GM23248 (cell line): Measurements from ENCODE around the gene HIF3A. TPM values are rescaled to one million over a fixed set of nuclear protein-coding genes. Genes with fewer than 3 reads are reported as not detected.
A peak's percentile ranks its signal among the peaks of the same experiment; 100 is the strongest.

ENCODE experiments used
- DNase-seq: peaks from one replicate; pipeline ENCODE4 v3.0.0-alpha.2; 2015
- H2AFZ ChIP-seq: fragments of 200-600 bp; sonication (generic); 2 replicates; pipeline ENCODE4 v1.6.1; 2016; ENCODE audit warnings: antibody characterized with exemption
- H3F3A ChIP-seq: fragments of 200-600 bp; sonication (generic); 2 replicates; pipeline ENCODE4 v1.6.1; 2016; ENCODE audit warnings: mild to moderate bottlenecking, antibody characterized with exemption, mixed run types; ENCODE audit not compliant: insufficient read depth
- H3K27ac ChIP-seq: fragments of 200-600 bp; sonication (generic); 2 replicates; pipeline ENCODE4 v1.5.1; 2016; ENCODE audit warnings: mild to moderate bottlenecking
- H3K27me3 ChIP-seq: fragments of 200-600 bp; sonication (generic); replicated peaks from 2 replicates; pipeline ENCODE4 v1.6.1; 2016; ENCODE audit warnings: mild to moderate bottlenecking; ENCODE audit not compliant: insufficient read depth
- H3K36me3 ChIP-seq: fragments of 200-600 bp; sonication (generic); 2 replicates; pipeline ENCODE4 v1.6.1; 2016; ENCODE audit warnings: low read depth, mild to moderate bottlenecking
- H3K4me1 ChIP-seq: fragments of 200-600 bp; sonication (generic); 2 replicates; pipeline ENCODE4 v1.6.1; 2016; ENCODE audit warnings: mild to moderate bottlenecking; ENCODE audit not compliant: insufficient read depth
- H3K4me2 ChIP-seq: fragments of 200-600 bp; sonication (generic); one replicate; pipeline ENCODE4 v1.6.1; 2016; ENCODE audit warnings: mild to moderate bottlenecking; ENCODE audit not compliant: unreplicated experiment
- H3K4me3 ChIP-seq: fragments of 200-600 bp; sonication (generic); 2 replicates; pipeline ENCODE4 v1.5.1; 2016; ENCODE audit warnings: mild to moderate bottlenecking
- H3K79me2 ChIP-seq: fragments of 200-600 bp; sonication (generic); 2 replicates; pipeline ENCODE4 v1.6.1; 2016; ENCODE audit warnings: mild to moderate bottlenecking; ENCODE audit not compliant: insufficient read depth
- H3K9ac ChIP-seq: fragments of 200-600 bp; sonication (generic); 2 replicates; pipeline ENCODE4 v1.6.1; 2016; ENCODE audit warnings: mild to moderate bottlenecking
- H3K9me2 ChIP-seq: fragments of 200-600 bp; sonication (generic); 2 replicates; pipeline ENCODE4 v1.6.1; 2016; ENCODE audit warnings: mixed run types, mild to moderate bottlenecking, moderate library complexity; ENCODE audit not compliant: insufficient read depth
- H3K9me3 ChIP-seq: fragments of 200-600 bp; sonication (generic); one replicate; pipeline ENCODE4 v1.6.1; 2017; ENCODE audit warnings: low read depth
- H4K20me1 ChIP-seq: fragments of 200-600 bp; sonication (generic); 2 replicates; pipeline ENCODE4 v1.6.0; 2016; ENCODE audit not compliant: insufficient read depth
- EZH2 ChIP-seq: fragments of 200-600 bp; sonication (generic); IDR thresholded peaks from 2 replicates; pipeline ENCODE4 v1.6.1; 2018; ENCODE audit warnings: antibody characterized with exemption, mild to moderate bottlenecking; ENCODE audit not compliant: insufficient read depth, poor library complexity, severe bottlenecking
- EZH2phosphoT487 ChIP-seq: fragments of 200-600 bp; sonication (generic); IDR thresholded peaks from 2 replicates; pipeline ENCODE4 v1.6.1; 2018; ENCODE audit warnings: antibody characterized with exemption, moderate library complexity, mild to moderate bottlenecking, low read depth; ENCODE audit not compliant: insufficient read depth
- WGBS, 2 experiments: methylation state at CpG; one replicate each; pipeline ENCODE4 v1.1.6; 2015 to 2017; ENCODE audit warnings: low lambda C conversion rate in 2 of 2, low coverage in 1 of 2; ENCODE audit errors: missing lambda C conversion rate in 2 of 2; 5-methylcytosine and 5-hydroxymethylcytosine counted together
- in situ Hi-C: fragments of 300-500 bp; cut with MboI; formaldehyde crosslinking; loops from 2 replicates; pipeline ENCODE4 v1.15.0; 2020
- polyA plus RNA-seq: library from polyadenylated mRNA; unstranded; fragments of >200 nt; fragmentation: Nextera tagmentation; extraction: Ambion mirVana; gene quantifications from 2 replicates; pipeline ENCODE4 v1.2.1, GENCODE V29; 2016
- total RNA-seq: library from RNA; depleted of rRNA; stranded (reverse); fragments of >200 nt; shearing (Covaris generic); gene quantifications from 2 replicates; pipeline ENCODE4 v1.2.3, GENCODE V29; 2014; rRNA removed

The HIF3A gene
- total RNA-seq (not detected in 2 replicates), polyA plus RNA-seq (0.20 and 0.27 TPM in 2 replicates)

DNA sequence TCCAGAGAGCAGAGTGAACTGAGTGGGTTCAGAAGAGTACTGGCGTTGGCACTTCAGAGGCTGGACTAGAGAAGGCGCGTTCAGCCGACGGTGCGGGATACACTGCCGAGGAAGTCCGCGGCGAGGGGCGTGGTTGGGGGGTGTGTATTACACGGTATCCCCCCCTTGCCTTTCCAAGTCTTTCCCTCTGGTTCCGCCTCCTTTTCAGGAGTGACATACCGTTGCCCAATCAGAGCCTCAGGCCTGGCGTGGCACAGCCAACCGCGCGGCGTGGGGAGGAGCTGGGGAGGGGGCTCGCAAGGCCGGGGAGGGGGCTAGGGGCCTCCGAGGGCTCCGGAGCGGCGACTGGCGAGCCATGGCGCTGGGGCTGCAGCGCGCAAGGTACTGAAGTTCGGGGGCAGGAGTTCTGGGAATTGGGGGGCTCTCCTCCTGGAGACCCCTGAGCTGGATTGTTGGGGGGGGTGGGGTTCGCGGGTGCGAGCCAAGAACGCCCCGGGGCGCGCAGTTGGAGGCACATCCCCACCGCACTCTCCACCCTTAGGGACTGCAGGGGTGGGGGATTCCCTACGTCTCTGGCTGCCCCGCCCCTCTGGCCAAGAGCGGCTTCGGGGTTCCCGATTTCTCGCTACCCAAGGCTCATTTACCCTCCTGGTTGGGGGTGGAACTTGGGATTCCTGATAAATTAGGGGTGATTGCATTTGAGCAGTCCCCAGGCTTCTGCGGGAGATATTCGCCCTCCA lies at the start of gene HIF3A:
Gene HIF3A (plus strand): TSS at position 321 of the 740 bp plus-strand sequence. CDS start 35 bp downstream, at position 356.
- no peak within 1 kb of the TSS for H3K9ac ChIP-seq
- H3K9me2 ChIP-seq = no peaks in the 10 kb centered on the region
- TF ChIP-seq EZH2phosphoT487 = no peak
- no peak for TF ChIP-seq EZH2
- no peak within 1 kb of the TSS for H3K27ac ChIP-seq
- in situ Hi-C loops = no loop called here
- no peak within 1 kb of the TSS for H2AFZ ChIP-seq
- no peaks in the 10 kb centered on the region for H3K27me3 ChIP-seq
- no peaks in the 10 kb centered on the region for H4K20me1 ChIP-seq
- H3K9me3 ChIP-seq = no peaks in the 10 kb centered on the region
- DNase-seq = peak; percentile 23
- 7% methylated on average over 36 to 46 of the region's 46 CpGs for WGBS, 2 experiments
- H3K4me3 ChIP-seq = no peak within 1 kb of the TSS
- no peaks in the 10 kb centered on the region for H3K79me2 ChIP-seq
- no peak within 1 kb of the TSS for H3K4me2 ChIP-seq
- no peaks in the 10 kb centered on the region for H3F3A ChIP-seq
- no peaks in the 10 kb centered on the region for H3K36me3 ChIP-seq
- peaks cover 24% of the 10 kb centered on the region for H3K4me1 ChIP-seq

GRCh38 chr19:46250076-46250735 lies 46.6 kb upstream of the HIF3A start:
- no peaks in the 10 kb centered on the region for H3K9me2 ChIP-seq
- DNase-seq = no peak
- no peak overlapping the region for H2AFZ ChIP-seq
- H3K4me2 ChIP-seq = no peak overlapping the region
- no peak overlapping the region for H3K9ac ChIP-seq
- H4K20me1 ChIP-seq = no peaks in the 10 kb centered on the region
- H3K4me3 ChIP-seq = no peak overlapping the region
- no peak overlapping the region for H3K27ac ChIP-seq
- H3K27me3 ChIP-seq = peaks cover 82% of the 10 kb centered on the region
- TF ChIP-seq EZH2phosphoT487 = no peak
- TF ChIP-seq EZH2 = no peak
- 1 to 7% methylated on average over 3 of the region's 3 CpGs for WGBS, 2 experiments
- H3K9me3 ChIP-seq = no peaks in the 10 kb centered on the region
- no peaks in the 10 kb centered on the region for H3K79me2 ChIP-seq
- H3K4me1 ChIP-seq = no peaks in the 10 kb centered on the region
- in situ Hi-C loops = no loop called here
- H3F3A ChIP-seq = no peaks in the 10 kb centered on the region
- no peaks in the 10 kb centered on the region for H3K36me3 ChIP-seq

- no peak overlapping the region for H3K9ac ChIP-seq
- no peaks in the 10 kb centered on the region for H4K20me1 ChIP-seq
- no peak for DNase-seq
- no peaks in the 10 kb centered on the region for H3K4me1 ChIP-seq
- H3K9me3 ChIP-seq = no peaks in the 10 kb centered on the region
- H3K9me2 ChIP-seq = no peaks in the 10 kb centered on the region
- no peak overlapping the region for H3K27ac ChIP-seq
- H3K4me2 ChIP-seq = no peak overlapping the region
- no peaks in the 10 kb centered on the region for H3F3A ChIP-seq
- H3K79me2 ChIP-seq = no peaks in the 10 kb centered on the region
- in situ Hi-C loops = no loop called here
- no peaks in the 10 kb centered on the region for H3K36me3 ChIP-seq
- H2AFZ ChIP-seq = no peak overlapping the region
- no peak overlapping the region for H3K4me3 ChIP-seq
- no peak for TF ChIP-seq EZH2phosphoT487
- TF ChIP-seq EZH2 = no peak
- peaks cover 82% of the 10 kb centered on the region for H3K27me3 ChIP-seq
- 63 to 68% methylated on average over 5 of the region's 5 CpGs for WGBS, 2 experiments
Observed at GRCh38 chr19:46251416-46251815, 45.4 kb upstream of the HIF3A start.

DNA sequence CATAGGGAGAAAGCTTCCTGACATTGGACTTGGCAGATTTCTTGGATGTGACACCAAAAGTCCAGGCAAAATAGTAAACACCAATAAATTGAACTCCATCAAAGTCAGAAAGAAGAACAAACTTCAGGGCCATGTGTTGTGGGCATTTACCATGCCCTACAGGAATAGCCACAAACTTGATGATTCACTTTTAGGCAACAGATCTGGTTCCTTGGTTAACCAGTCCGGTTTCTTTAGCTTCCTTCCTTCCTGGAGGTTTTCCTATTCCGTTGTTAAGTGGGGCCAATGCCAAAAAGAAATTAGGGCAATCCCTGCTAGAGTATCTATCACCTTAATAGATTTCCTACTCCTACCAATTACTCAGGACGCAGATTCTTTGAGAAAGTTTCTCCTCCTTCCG lies 42.1 kb upstream of the HIF3A start:
- Histone ChIP-seq H2AFZ (no peak overlapping the region), H3K4me3 (no peak overlapping the region), H3K36me3 (no peaks in the 10 kb centered on the region), H3K9me3 (no peaks in the 10 kb centered on the region), H3K4me1 (no peaks in the 10 kb centered on the region), H3K27ac (no peak overlapping the region), H3K9ac (no peak overlapping the region), H3K9me2 (no peaks in the 10 kb centered on the region), H3K4me2 (no peak overlapping the region), H3F3A (no peaks in the 10 kb centered on the region), H3K79me2 (no peaks in the 10 kb centered on the region), H4K20me1 (no peaks in the 10 kb centered on the region), H3K27me3 (peaks cover 79% of the 10 kb centered on the region)
- 68 to 69% methylated on average over 4 of the region's 4 CpGs for WGBS, 2 experiments
- DNase-seq = no peak
- TF ChIP-seq EZH2 = no peak
- no peak for TF ChIP-seq EZH2phosphoT487
- in situ Hi-C loops = no loop called here
